DND-41 (cell line): ENCODE data around the gene MYH7.

ENCODE experiments used
- ATAC-seq: fragments of 200-7000 bp; cut with Tn5 transposase; 3 replicates; pipeline ENCODE4 v1.9.1; 2021; ENCODE audit warnings: low read depth; ENCODE audit not compliant: insufficient read depth
- DNase-seq: peaks from one replicate; pipeline ENCODE4 v3.0.0-alpha.2; 2020
- H2AFZ ChIP-seq: 2 replicates; pipeline ENCODE4 v1.6.0; 2012; ENCODE audit warnings: low read depth, low read length
- H3K27ac ChIP-seq: 2 replicates; pipeline ENCODE4 v1.5.1; 2012; ENCODE audit warnings: low read length, inconsistent platforms
- H3K27me3 ChIP-seq: fragments of 200-600 bp; sonication (generic); 2 replicates; pipeline ENCODE4 v1.6.0; 2012; ENCODE audit warnings: low read length, mild to moderate bottlenecking, inconsistent platforms; ENCODE audit not compliant: insufficient read depth, poor library complexity
- H3K36me3 ChIP-seq: 2 replicates; pipeline ENCODE4 v1.5.1; 2012; ENCODE audit warnings: low read length, inconsistent platforms; ENCODE audit not compliant: insufficient read depth
- H3K4me1 ChIP-seq: 2 replicates; pipeline ENCODE4 v1.5.1; 2012; ENCODE audit warnings: mild to moderate bottlenecking, low read length; ENCODE audit not compliant: insufficient read depth
- H3K4me2 ChIP-seq: 2 replicates; pipeline ENCODE4 v1.6.0; 2012; ENCODE audit warnings: mild to moderate bottlenecking, moderate library complexity, low read length, inconsistent platforms; ENCODE audit not compliant: insufficient read depth
- H3K4me3 ChIP-seq, 2 experiments: fragments of 200-600 bp in 1 of 2; shearing (Covaris generic) in 1 of 2; 2 replicates each; pipeline ENCODE4 v1.5.1; 2012 to 2016; ENCODE audit warnings: inconsistent platforms in 2 of 2, low read length in 2 of 2, mild to moderate bottlenecking in 2 of 2, low read depth in 1 of 2, moderate library complexity in 1 of 2
- H3K79me2 ChIP-seq: 2 replicates; pipeline ENCODE4 v1.6.0; 2012; ENCODE audit warnings: low read length, inconsistent platforms; ENCODE audit not compliant: insufficient read depth
- H3K9ac ChIP-seq: 2 replicates; pipeline ENCODE4 v1.6.0; 2012; ENCODE audit warnings: low read depth, mild to moderate bottlenecking, inconsistent platforms, low read length, moderate library complexity
- H3K9me3 ChIP-seq: 2 replicates; pipeline ENCODE4 v1.5.1; 2012; ENCODE audit warnings: low read length, moderate library complexity, mild to moderate bottlenecking, inconsistent platforms; ENCODE audit not compliant: insufficient read depth, severe bottlenecking
- H4K20me1 ChIP-seq: 2 replicates; pipeline ENCODE4 v1.6.0; 2012; ENCODE audit warnings: low read length; ENCODE audit not compliant: insufficient read depth
- EZH2 ChIP-seq: IDR thresholded peaks from 3 replicates; pipeline ENCODE4 v1.6.1; 2012; ENCODE audit warnings: borderline replicate concordance, low read depth, mild to moderate bottlenecking, moderate library complexity, low read length, inconsistent platforms; ENCODE audit not compliant: severe bottlenecking
- TF ChIP-seq, protein P1 (sequence below): IDR thresholded peaks from 2 replicates; pipeline ENCODE4 v1.5.1; 2012; ENCODE audit warnings: borderline replicate concordance, low read length, moderate library complexity, mild to moderate bottlenecking; ENCODE audit not compliant: poor library complexity, severe bottlenecking; ENCODE audit errors: extremely low read depth

MYH7 gene

DNA sequence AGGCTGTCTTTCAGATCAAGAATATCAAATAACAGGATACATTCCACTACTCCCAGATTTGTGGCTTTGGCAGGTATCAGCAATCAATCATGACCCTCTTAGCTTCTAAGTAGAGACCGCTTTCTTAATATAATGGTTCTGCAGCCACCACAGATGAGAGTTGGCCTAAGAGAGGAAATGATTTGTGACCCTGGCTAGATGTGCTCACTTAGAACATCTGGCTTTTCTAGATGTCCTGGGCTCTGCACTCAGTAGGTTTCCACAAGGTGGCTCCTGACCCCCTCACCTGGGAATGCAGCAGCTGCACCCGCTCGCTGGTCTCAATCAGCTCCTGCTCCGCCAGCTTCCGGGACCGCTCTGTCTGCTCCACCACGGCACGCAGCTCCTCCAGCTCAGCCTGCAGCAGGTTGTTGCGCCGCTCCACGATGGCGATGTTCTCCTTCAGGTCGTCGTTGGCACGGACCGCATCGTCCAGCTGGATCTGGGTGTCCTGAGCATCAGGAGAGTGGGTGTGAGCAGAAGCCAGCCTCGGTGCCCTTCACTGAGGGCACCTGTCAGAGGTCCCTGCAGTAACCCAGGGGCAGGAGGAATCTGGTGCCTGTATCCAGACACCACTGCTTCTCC lies 49.7 kb downstream of the MYH7 start:
- Histone ChIP-seq H3K79me2 (no peaks in the 10 kb centered on the region), H3K36me3 (no peaks in the 10 kb centered on the region), H3K9ac (no peak overlapping the region), H2AFZ (no peak overlapping the region), H3K4me2 (no peak overlapping the region), H3K27me3 (peaks cover 15% of the 10 kb centered on the region), H3K4me3 (no peak overlapping the region), H4K20me1 (0 out of 2 replicates have a peak, but pooled peaks cover 3% of the 10 kb centered on the region), H3K27ac (no peak overlapping the region), H3K9me3 (no peaks in the 10 kb centered on the region), H3K4me1 (no peaks in the 10 kb centered on the region)
- ATAC-seq (no peak), DNase-seq (no peak)
- TF ChIP-seq EZH2 = no peak
- TF ChIP-seq, protein P1, sequence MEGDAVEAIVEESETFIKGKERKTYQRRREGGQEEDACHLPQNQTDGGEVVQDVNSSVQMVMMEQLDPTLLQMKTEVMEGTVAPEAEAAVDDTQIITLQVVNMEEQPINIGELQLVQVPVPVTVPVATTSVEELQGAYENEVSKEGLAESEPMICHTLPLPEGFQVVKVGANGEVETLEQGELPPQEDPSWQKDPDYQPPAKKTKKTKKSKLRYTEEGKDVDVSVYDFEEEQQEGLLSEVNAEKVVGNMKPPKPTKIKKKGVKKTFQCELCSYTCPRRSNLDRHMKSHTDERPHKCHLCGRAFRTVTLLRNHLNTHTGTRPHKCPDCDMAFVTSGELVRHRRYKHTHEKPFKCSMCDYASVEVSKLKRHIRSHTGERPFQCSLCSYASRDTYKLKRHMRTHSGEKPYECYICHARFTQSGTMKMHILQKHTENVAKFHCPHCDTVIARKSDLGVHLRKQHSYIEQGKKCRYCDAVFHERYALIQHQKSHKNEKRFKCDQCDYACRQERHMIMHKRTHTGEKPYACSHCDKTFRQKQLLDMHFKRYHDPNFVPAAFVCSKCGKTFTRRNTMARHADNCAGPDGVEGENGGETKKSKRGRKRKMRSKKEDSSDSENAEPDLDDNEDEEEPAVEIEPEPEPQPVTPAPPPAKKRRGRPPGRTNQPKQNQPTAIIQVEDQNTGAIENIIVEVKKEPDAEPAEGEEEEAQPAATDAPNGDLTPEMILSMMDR = no peak

DNA sequence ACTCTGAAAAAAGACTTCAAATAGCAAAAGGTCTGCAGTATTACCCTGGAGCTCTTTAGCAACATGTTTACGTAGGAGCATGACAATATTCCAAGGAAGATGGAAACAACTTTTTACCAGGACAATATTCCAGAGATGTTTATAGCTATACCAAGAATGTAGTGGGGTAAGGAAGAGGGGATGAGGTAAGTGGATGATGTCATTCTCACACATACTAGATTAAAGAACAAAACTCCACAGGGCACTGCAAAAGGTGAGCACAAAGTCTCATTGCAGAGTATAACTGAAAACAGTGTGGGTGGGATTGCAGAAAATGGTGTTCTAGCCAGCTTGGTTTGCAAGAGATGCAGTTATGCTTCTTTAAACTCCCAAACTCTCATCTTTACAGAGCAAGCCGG lies 50.2 kb downstream of the MYH7 start:
- no peaks in the 10 kb centered on the region for H3K79me2 ChIP-seq
- no peak overlapping the region for H3K9ac ChIP-seq
- peaks cover 15% of the 10 kb centered on the region for H3K27me3 ChIP-seq
- no peak for TF ChIP-seq EZH2
- TF ChIP-seq, protein P1 = no peak
- H3K36me3 ChIP-seq = no peaks in the 10 kb centered on the region
- no peak overlapping the region for H3K4me2 ChIP-seq
- H2AFZ ChIP-seq = no peak overlapping the region
- no peaks in the 10 kb centered on the region for H3K4me1 ChIP-seq
- ATAC-seq (no peak), DNase-seq (no peak)
- no peak overlapping the region for H3K4me3 ChIP-seq
- H3K9me3 ChIP-seq = no peaks in the 10 kb centered on the region
- no peak overlapping the region for H3K27ac ChIP-seq
- peaks cover 3% of the 10 kb centered on the region; the same call in 1 of the 2 replicates for H4K20me1 ChIP-seq

DNA sequence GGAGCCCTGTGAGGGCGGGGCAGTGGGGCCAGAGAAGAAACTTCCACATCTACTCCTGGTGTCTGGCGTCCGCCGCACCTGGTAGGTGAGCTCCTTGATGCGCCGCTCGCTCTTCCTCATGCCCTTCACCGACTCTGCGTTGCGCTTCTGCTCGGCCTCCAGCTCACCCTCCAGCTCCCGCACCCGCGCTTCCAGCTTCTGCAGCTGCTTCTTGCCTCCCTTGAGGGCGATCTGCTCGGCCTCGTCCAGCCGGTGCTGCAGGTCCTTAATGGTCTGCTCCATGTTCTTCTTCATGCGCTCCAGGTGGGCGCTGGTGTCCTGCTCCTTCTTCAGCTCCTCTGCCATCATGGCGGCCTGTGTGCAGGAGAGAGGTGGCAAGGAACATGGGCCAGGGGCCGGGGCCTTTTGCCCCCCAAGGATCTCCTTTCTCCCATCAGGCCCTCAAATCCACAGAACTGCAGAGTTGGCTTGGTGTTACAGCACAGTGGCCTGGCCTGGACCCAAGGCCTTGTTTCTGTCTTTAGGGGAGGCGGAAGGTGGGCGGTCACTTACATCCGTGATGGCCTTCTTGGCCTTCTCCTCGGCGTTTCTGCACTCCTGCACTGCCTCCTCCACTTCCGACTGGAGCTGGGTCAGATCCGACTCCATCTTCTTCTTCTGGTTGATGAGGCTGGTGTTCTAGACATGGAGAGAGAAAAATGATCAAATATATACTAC lies 50.9 kb downstream of the MYH7 start:
- DNase-seq = no peak
- no peak for TF ChIP-seq EZH2
- no peak overlapping the region for H3K4me2 ChIP-seq
- H3K4me3 ChIP-seq = no peak overlapping the region
- no peaks in the 10 kb centered on the region for H3K4me1 ChIP-seq
- no peak overlapping the region for H2AFZ ChIP-seq
- H4K20me1 ChIP-seq = peaks cover 3% of the 10 kb centered on the region; the same call in 1 of the 2 replicates
- no peaks in the 10 kb centered on the region for H3K79me2 ChIP-seq
- no peaks in the 10 kb centered on the region for H3K36me3 ChIP-seq
- no peaks in the 10 kb centered on the region for H3K9me3 ChIP-seq
- H3K27me3 ChIP-seq = peaks cover 15% of the 10 kb centered on the region
- ATAC-seq = no peak
- no peak overlapping the region for H3K27ac ChIP-seq
- no peak overlapping the region for H3K9ac ChIP-seq

DNA sequence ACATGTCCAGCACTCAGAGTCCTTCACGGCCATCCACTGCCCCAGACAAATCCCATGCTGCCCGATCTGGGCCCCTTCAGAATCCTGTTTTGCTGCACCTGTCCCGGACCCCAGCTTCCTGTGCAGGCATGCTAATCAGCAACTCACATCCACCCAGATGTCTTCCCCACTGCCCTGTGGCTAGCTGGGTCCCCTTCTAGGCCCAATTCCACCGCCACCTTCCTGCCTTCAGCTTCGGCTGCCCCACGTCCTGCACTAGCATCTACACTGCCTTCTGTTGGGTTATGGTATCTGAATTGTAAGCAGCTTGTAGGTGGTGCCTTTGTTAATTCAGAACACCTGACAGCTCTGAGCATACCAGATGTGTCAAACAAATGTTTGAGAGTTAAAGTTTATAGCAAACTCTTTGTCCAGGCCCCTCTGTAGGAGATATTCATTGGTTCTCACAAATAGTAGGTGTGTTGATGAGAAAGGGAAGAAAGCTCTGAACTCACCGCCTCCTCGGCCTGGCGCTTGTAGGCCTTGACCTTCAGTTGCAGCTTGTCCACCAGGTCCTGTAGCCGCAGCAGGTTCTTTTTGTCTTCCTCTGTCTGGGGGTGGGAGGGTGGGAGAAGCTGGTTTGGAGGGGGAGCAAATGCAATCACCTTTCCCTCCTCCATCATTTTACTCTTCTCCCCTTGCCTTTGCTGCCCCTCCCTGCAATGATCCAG lies 52.6 kb downstream of the MYH7 start:
- peaks cover 3% of the 10 kb centered on the region; the same call in 1 of the 2 replicates for H4K20me1 ChIP-seq
- H3K4me1 ChIP-seq = no peaks in the 10 kb centered on the region
- no peak overlapping the region for H3K9ac ChIP-seq
- no peak overlapping the region for H3K27ac ChIP-seq
- no peaks in the 10 kb centered on the region for H3K36me3 ChIP-seq
- TF ChIP-seq, protein P1 = no peak
- no peak for TF ChIP-seq EZH2
- H3K4me3 ChIP-seq = no peak overlapping the region
- H2AFZ ChIP-seq = no peak overlapping the region
- peaks cover 21% of the 10 kb centered on the region for H3K27me3 ChIP-seq
- no peak overlapping the region for H3K4me2 ChIP-seq
- no peaks in the 10 kb centered on the region for H3K79me2 ChIP-seq
- ATAC-seq (no peak), DNase-seq (no peak)
- H3K9me3 ChIP-seq = no peaks in the 10 kb centered on the region
